Loucy (cell line): Measurements from ENCODE around the gene ZNF276.

Experiments
- CTCF ChIP-seq: fragments of 200-600 bp; sonication (generic); conservative IDR thresholded peaks from 2 replicates; pipeline ENCODE4 v1.5.1; 2014; ENCODE audit warnings: mild to moderate bottlenecking, antibody characterized with exemption, low read length
- EZH2phosphoT487 ChIP-seq: fragments of 200-600 bp; IDR thresholded peaks from 2 replicates; pipeline ENCODE4 v1.6.1; 2018; ENCODE audit warnings: antibody characterized with exemption, mild to moderate bottlenecking, moderate library complexity, borderline replicate concordance

GRCh38 chr16:89707695-89708094, 13.6 kb upstream of the ZNF276 start:
- TF ChIP-seq CTCF (no peak), EZH2phosphoT487 (no peak)
